Heart left ventricle (tissue), 16 donors: Measurements from ENCODE around the gene OTUD1. TPM values are rescaled to one million over a fixed set of nuclear protein-coding genes. Genes with fewer than 3 reads are reported as not detected.
"Not testable (repeated sequence)": the region's sequence is repeated elsewhere in the genome, so short reads cannot be mapped to it uniquely, and the experiment has no call there.

Experiments used
- ATAC-seq, 4 donors: fragments of 200-7000 bp; cut with Tn5 transposase; one replicate each; pipeline ENCODE4 v1.9.1; 2020 to 2022; ENCODE audit warnings: moderate library complexity in 4 of 4, mild to moderate bottlenecking in 3 of 4, moderate number of reproducible peaks in 1 of 4
- DNase-seq, 5 donors: peaks; one replicate each; pipeline ENCODE4 v3.0.0-alpha.2; 2020
- H3K27ac ChIP-seq, 12 donors: fragments of 200-600 bp; sonication (generic) in 4 of 12; one replicate each; pipeline versions ENCODE4 v1.5.0 to v1.8.0; 2016 to 2022; ENCODE audit warnings: mild to moderate bottlenecking in 2 of 12
- H3K27me3 ChIP-seq, 9 donors: fragments of 200-600 bp; sonication (generic) in 2 of 9; one replicate each; pipeline versions ENCODE4 v1.5.1 to v1.8.0; 2016 to 2022; ENCODE audit warnings: mild to moderate bottlenecking in 3 of 9
- H3K36me3 ChIP-seq, 9 donors: fragments of 200-600 bp; sonication (generic) in 2 of 9; one replicate each; pipeline versions ENCODE4 v1.5.0 to v1.8.0; 2018 to 2022; ENCODE audit warnings: mild to moderate bottlenecking in 2 of 9
- H3K4me1 ChIP-seq, 12 donors: fragments of 200-600 bp; sonication (generic) in 4 of 12; one replicate each; pipeline versions ENCODE4 v1.5.0 to v1.8.0; 2016 to 2022; ENCODE audit warnings: mild to moderate bottlenecking in 3 of 12
- H3K4me3 ChIP-seq, 12 donors: fragments of 200-600 bp; sonication (generic) in 4 of 12; one replicate each; pipeline versions ENCODE4 v1.5.0 to v1.8.0; 2017 to 2022; ENCODE audit warnings: mild to moderate bottlenecking in 9 of 12, moderate library complexity in 4 of 12
- H3K9me3 ChIP-seq, 12 donors: fragments of 200-600 bp; sonication (generic) in 4 of 12; one replicate each; pipeline versions ENCODE4 v1.5.0 to v1.8.0; 2016 to 2022; ENCODE audit warnings: mild to moderate bottlenecking in 1 of 12
- POLR2A ChIP-seq, 2 donors: fragments of 450-650 bp; IDR thresholded peaks; one replicate each; pipeline ENCODE4 v1.6.1; 2017; ENCODE audit warnings: antibody characterized with exemption in 2 of 2, mild to moderate bottlenecking in 2 of 2, moderate library complexity in 2 of 2
- WGBS, 4 donors: extraction: QIAGEN DNeasy Blood & Tissue Kit in 2 of 4; methylation state at CpG; one replicate each; pipeline versions ENCODE4 v1.1.5 to v1.1.7; 2013 to 2018; 5-methylcytosine and 5-hydroxymethylcytosine counted together
- intact Hi-C, 10 donors: fragments of 100-400 bp; cut with DNase I; formaldehyde crosslinking; loops; one replicate each; pipeline versions ENCODE4 v1.11.1 to v1.14.2; 2022
- long read RNA-seq, 3 donors: library from polyadenylated mRNA; unstranded; transcript quantifications; one replicate each; pipeline ENCODE4 v2.0.0, GENCODE V29; 2020 to 2021
- polyA plus RNA-seq, 2 donors: library from polyadenylated mRNA; stranded (reverse); fragments of 200-250 nt; gene quantifications; one replicate each; pipeline ENCODE4 v1.2.3, GENCODE V29; 2013
- total RNA-seq, 9 donors: library from RNA; depleted of rRNA in 2 of 9; stranded (reverse); fragments of >200 nt in 2 of 9; fragmentation: NEBNext Ultra II Directional in 3 of 9; extraction: Animal tissue kit (Norgen Biotek cat#: 25700) in 3 of 9; gene quantifications; one replicate each; pipeline versions ENCODE4 v1.1.0 to v1.2.4, GENCODE V29; 2016 to 2023
- TF ChIP-seq, protein P1 (sequence below), 12 donors: fragments of 200-600 bp; sonication (generic) in 4 of 12; IDR thresholded peaks; one replicate each; pipeline versions ENCODE4 v1.5.0 to v1.8.0; 2018 to 2022; ENCODE audit warnings: antibody characterized with exemption in 12 of 12, mild to moderate bottlenecking in 5 of 12
- donor health status: ischemic (EF 13 %, LVEDD 7.1; RV severe dilation, severe dysfunction).
- donor health status: healthy with polysubstance abuse.
- donor health status: DM: no; HTN: yes; CAD: no.
- donor health status: DM: no; HTN: no; CAD: no.
- donor health status: ischemic (EF 25% LVEDD 6.9; RV normal size, moderate dysfunction).
- donor health status: ischemic (EF 25% LVEDD 5.7; RV mildly dilated, moderate dysfunction).
- donor health status: healthy.
- donor health status: DM: yes; HTN: yes; CAD: no.
- donor health status: ischemic (EF 35%, LVEDD 5.7; RV mildly dilated, moderate dysfunction).
- donor health status: nonischemic (EF 11% LVEDD 7.7; RV severe dilation, severe dysfunction).
- donor health status: DM: yes; HTN: yes; CAD: no.
- donor health status: PGD.
- donor health status: ischemic (EF 29% LVEDD 5.4; RV normal size, mild dysfunction).
- donor health status: nonischemic (EF 23%, LVEDD 6.1; RV moderate dilation, normal function).

The OTUD1 gene, protein sequence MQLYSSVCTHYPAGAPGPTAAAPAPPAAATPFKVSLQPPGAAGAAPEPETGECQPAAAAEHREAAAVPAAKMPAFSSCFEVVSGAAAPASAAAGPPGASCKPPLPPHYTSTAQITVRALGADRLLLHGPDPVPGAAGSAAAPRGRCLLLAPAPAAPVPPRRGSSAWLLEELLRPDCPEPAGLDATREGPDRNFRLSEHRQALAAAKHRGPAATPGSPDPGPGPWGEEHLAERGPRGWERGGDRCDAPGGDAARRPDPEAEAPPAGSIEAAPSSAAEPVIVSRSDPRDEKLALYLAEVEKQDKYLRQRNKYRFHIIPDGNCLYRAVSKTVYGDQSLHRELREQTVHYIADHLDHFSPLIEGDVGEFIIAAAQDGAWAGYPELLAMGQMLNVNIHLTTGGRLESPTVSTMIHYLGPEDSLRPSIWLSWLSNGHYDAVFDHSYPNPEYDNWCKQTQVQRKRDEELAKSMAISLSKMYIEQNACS
- 10 to 100 TPM in 8 of 9 donors, 1 to 10 TPM in 1; 8.7 to 48.3 (median 19.7) TPM for total RNA-seq
- polyA plus RNA-seq = 10 to 100 TPM; 16.7 to 60.9 TPM
- long read RNA-seq, donor 1, transcript OTUD1-201 (1 exons, 2,933 nt) = major isoform, 58 of 58 reads
- long read RNA-seq, donor 1, partial matches to known transcripts = 0 of 58 reads
- long read RNA-seq, donor 1, other reads (novel, unspliced or antisense) = 0 of 58 reads
- long read RNA-seq, donor 2, partial matches to known transcripts = 0 of 2 reads
- long read RNA-seq, donor 2, other reads (novel, unspliced or antisense) = 0 of 2 reads
- long read RNA-seq, donor 3, transcript OTUD1-201 (1 exons, 2,933 nt) = major isoform, 156 of 156 reads
- long read RNA-seq, donor 3, partial matches to known transcripts = 0 of 156 reads
- long read RNA-seq, donor 3, other reads (novel, unspliced or antisense) = 0 of 156 reads

DNA sequence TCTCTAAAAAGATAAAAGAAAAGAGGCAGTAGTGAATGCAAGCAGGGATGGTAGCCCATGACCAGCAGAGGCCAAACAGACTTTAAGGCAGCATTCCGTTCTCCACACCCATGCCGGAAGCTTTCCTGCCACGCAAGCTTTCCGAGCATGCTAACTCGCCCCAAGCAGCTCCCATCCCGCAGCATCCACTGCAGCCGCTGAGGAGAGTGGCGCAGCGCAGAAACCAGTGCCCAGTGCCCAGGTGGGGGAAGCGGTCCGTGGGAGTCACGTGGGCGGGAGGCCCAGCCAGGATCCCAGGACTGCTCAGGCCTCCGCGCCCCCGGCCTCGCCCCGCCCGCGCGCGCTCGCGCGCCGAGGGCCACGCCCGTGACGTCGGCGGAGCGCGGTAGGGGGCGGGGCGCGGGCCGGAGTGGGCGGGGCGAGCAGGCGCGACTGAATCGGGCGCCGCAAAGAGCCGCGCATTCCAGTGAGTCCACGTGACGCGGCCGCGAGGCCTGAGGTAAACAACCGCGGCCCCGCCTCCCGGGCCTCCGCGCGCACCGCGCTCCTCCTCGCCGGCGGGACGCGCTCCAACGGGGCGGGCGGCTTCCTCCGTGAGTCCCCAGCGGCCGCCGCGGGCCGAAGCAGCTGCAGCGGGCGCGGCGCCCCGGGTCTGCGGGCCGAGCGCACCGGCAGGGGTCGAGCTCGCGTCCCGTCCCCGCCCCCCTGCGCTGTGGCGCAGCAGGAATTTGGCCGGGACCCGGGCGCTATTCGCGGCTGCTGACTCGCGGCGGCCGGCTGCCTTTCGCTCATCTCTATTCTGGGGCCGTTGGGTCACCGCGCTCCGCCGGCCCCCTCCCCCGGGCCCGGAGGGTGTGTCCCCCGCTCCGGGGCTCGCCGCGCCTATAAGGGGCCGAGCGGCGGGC lies at the start of gene OTUD1:
Gene OTUD1 (plus strand): TSS at position 529 of the 905 bp plus-strand sequence. CDS start 383 bp downstream, outside the sequence.
- intact Hi-C loops = loop anchor here in 5 of 10 donors (2.0 to 10.0 kb wide), 4 partner anchors 36 to 94 kb away; partner anchors contain the start of gene C10orf67 (in 4 of the 5)
- 0 to 1% (median 1%) methylated on average over 38 to 115 of the region's 115 CpGs for WGBS, 4 donors

DNA sequence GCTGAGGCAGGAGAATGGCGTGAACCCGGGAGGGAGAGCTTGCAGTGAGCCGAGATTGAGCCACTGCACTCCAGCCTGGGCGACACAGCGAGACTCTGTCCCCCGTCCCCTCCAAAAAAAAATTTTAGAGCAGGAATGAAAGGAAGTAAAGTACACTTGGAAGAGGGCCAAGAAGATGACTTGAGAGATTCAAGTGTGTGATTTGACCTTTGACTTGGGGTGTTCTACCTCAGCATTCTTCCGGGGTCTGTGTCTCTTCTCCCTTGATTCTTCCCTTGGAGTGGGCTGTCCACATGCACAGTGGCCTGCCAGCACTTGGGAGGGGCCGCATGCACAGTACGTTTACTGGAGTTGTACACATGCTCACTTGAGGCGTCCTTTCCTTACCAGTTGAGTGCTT lies 48.5 kb upstream of the OTUD1 start:
- ATAC-seq, H3K27ac ChIP-seq, H3K4me3 ChIP-seq, DNase-seq, H3K27me3 ChIP-seq, H3K9me3 ChIP-seq, H3K36me3 ChIP-seq, H3K4me1 ChIP-seq, intact Hi-C loops: not testable (repeated sequence)
- WGBS, 4 donors = 78 to 87% (median 86%) methylated on average over 10 of the region's 10 CpGs

More for the DNA sequence above, at the start of gene OTUD1:
- peaks cover 0 to 16% (median 6%) of the 10 kb centered on the region in 9 donors for H3K36me3 ChIP-seq
- H3K27me3 ChIP-seq = no peaks in the 10 kb centered on the region
- H3K4me1 ChIP-seq = peaks cover 4 to 38% (median 24%) of the 10 kb centered on the region in 12 donors
- no peaks in the 10 kb centered on the region for H3K9me3 ChIP-seq
- TF ChIP-seq, protein P1, sequence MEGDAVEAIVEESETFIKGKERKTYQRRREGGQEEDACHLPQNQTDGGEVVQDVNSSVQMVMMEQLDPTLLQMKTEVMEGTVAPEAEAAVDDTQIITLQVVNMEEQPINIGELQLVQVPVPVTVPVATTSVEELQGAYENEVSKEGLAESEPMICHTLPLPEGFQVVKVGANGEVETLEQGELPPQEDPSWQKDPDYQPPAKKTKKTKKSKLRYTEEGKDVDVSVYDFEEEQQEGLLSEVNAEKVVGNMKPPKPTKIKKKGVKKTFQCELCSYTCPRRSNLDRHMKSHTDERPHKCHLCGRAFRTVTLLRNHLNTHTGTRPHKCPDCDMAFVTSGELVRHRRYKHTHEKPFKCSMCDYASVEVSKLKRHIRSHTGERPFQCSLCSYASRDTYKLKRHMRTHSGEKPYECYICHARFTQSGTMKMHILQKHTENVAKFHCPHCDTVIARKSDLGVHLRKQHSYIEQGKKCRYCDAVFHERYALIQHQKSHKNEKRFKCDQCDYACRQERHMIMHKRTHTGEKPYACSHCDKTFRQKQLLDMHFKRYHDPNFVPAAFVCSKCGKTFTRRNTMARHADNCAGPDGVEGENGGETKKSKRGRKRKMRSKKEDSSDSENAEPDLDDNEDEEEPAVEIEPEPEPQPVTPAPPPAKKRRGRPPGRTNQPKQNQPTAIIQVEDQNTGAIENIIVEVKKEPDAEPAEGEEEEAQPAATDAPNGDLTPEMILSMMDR (IDR thresholded peaks at IDR 0.05) = peak in 6 of 12 donors; percentile 6 to 27 (median 12)
- peak in 1 of 2 donors; percentile 93 for TF ChIP-seq POLR2A (IDR thresholded peaks at IDR 0.05)
- H3K4me3 ChIP-seq = peak within 1 kb of the TSS; percentile 73 to 95 (median 88)
- H3K27ac ChIP-seq = peak within 1 kb of the TSS; percentile 90 to 99 (median 96)
- peak; percentile 90 to 96 (median 92) for ATAC-seq
- DNase-seq = peak; percentile 97 to 99 (median 97)

DNA sequence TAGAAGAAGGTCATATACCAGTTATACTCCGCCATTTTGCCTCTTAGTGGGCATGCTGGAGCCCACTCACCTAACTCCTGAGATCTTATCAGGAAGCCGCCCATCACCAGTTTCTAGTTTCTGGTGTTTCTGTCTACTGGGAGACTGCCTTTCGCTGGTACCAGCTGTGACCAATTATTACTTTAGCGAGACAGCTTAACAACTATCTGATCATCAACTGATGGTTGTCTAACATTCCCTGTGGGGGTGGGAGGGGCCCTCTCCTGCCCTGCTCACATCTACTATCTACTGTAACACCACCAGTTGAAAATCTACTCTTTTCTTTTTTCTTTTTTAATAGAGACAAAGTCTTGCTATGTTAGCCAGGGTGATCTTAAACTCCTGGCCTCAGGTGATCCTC lies 48.1 kb upstream of the OTUD1 start:
- Histone ChIP-seq H3K4me1 (no peaks in the 10 kb centered on the region), H3K36me3 (no peaks in the 10 kb centered on the region), H3K27ac (no peak overlapping the region), H3K27me3 (no peaks in the 10 kb centered on the region), H3K9me3 (no peaks in the 10 kb centered on the region), H3K4me3 (no peak overlapping the region)
- 91 to 96% (median 92%) methylated on average over 4 of the region's 4 CpGs for WGBS, 4 donors
- DNase-seq = no peak
- TF ChIP-seq POLR2A (IDR thresholded peaks at IDR 0.05) = no peak
- TF ChIP-seq, protein P1 (IDR thresholded peaks at IDR 0.05) = no peak
- intact Hi-C loops = no loop called here
- no peak for ATAC-seq

DNA sequence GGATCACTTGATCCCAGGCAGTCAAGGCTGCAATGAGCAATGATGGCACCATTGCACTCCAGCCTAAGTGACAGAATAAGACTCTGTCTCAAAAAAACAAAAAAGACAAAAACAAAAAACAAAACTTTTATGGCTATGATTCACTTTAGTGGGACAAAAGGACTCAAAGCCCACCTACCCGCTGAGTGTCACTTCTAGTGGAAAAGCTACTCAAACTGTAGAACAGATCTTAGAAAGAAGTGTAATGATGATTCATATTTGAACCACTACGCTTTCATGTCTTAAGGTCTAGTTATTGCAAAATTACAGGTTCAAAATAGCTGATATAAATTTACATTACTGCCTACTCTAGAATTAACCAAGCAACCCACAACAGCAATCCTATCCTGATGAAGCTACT lies 47.1 kb upstream of the OTUD1 start:
- no peak overlapping the region for H3K27ac ChIP-seq
- TF ChIP-seq POLR2A (IDR thresholded peaks at IDR 0.05) = no peak
- TF ChIP-seq, protein P1 (IDR thresholded peaks at IDR 0.05) = no peak
- H3K9me3 ChIP-seq = no peaks in the 10 kb centered on the region
- H3K4me3 ChIP-seq = no peak overlapping the region
- intact Hi-C loops = no loop called here
- H3K27me3 ChIP-seq = no peaks in the 10 kb centered on the region
- 97 to 98% (median 98%) methylated on average over 2 of the region's 2 CpGs for WGBS, 4 donors
- no peak for DNase-seq
- no peak for ATAC-seq
- H3K4me1 ChIP-seq = no peaks in the 10 kb centered on the region
- no peaks in the 10 kb centered on the region for H3K36me3 ChIP-seq
